Thoracic aorta (tissue), 2 donors: ENCODE data around the gene TSEN2. TPM values are rescaled to one million over a fixed set of nuclear protein-coding genes. Genes with fewer than 3 reads are reported as not detected.

ENCODE experiments used
- ATAC-seq: fragments of 150-250 bp; one replicate; pipeline ENCODE4 v1.8.0; 2017; ENCODE audit warnings: low read depth; ENCODE audit not compliant: insufficient number of reproducible peaks, low FRiP score
- DNase-seq: peaks from one replicate; pipeline ENCODE4 v3.0.0-alpha.2; 2020; ENCODE audit warnings: low spot score
- H3K27ac ChIP-seq, 2 donors: fragments of 200-600 bp; sonication (generic); 1 replicate in 1 of 2; 2 replicates in 1 of 2; pipeline ENCODE4 v1.5.1; 2016; ENCODE audit warnings: mild to moderate bottlenecking in 2 of 2, moderate library complexity in 2 of 2
- H3K27me3 ChIP-seq: fragments of 200-600 bp; sonication (generic); replicated peaks from 2 replicates; pipeline ENCODE4 v1.6.0; 2016; ENCODE audit warnings: mild to moderate bottlenecking; ENCODE audit not compliant: insufficient read depth
- H3K36me3 ChIP-seq: fragments of 200-600 bp; sonication (generic); one replicate; pipeline ENCODE4 v1.5.1; 2016
- H3K4me1 ChIP-seq, 2 donors: fragments of 200-600 bp; sonication (generic); 1 replicate in 1 of 2; 2 replicates in 1 of 2; pipeline versions ENCODE4 v1.5.1 to v1.6.0; 2016; ENCODE audit warnings: low read depth in 2 of 2, mild to moderate bottlenecking in 1 of 2; ENCODE audit not compliant: control insufficient read depth in 1 of 2
- H3K4me3 ChIP-seq: fragments of 200-600 bp; sonication (generic); 2 replicates; pipeline ENCODE4 v1.5.1; 2016; ENCODE audit warnings: mild to moderate bottlenecking
- H3K9me3 ChIP-seq: fragments of 200-600 bp; sonication (generic); 2 replicates; pipeline ENCODE4 v1.5.1; 2016
- CTCF ChIP-seq: fragments of 200-600 bp; sonication (generic); IDR thresholded peaks from one replicate; pipeline ENCODE4 v1.5.1; 2019; ENCODE audit warnings: antibody characterized with exemption
- total RNA-seq, 2 donors: library from RNA; depleted of rRNA; stranded (reverse); fragments of >200 nt; gene quantifications; one replicate each; pipeline versions ENCODE4 v1.1.0 to v1.2.3, GENCODE V29; 2016

Gene TSEN2
- 10 to 100 TPM; 17.8 to 31.5 TPM for total RNA-seq

- Histone ChIP-seq H3K4me1 (peaks cover 10 to 19% of the 10 kb centered on the region in 2 donors), H3K36me3 (no peaks in the 10 kb centered on the region), H3K4me3 (peak within 1 kb of the TSS; percentile 84), H3K27me3 (no peaks in the 10 kb centered on the region), H3K27ac (peak within 1 kb of the TSS; percentile 19 to 66), H3K9me3 (no peaks in the 10 kb centered on the region)
- no peak for TF ChIP-seq CTCF
- ATAC-seq (peak; percentile 88), DNase-seq (peak; percentile 64)
Observed at GRCh38 chr3:12484198-12484982, at the start of gene TSEN2. Gene TSEN2 (plus strand): TSS chr3:12484480. CDS start chr3:12489801, 5,321 bp downstream.

- H3K4me3 ChIP-seq = peak overlapping the region; percentile 35
- no peaks in the 10 kb centered on the region for H3K27me3 ChIP-seq
- DNase-seq (no peak), ATAC-seq (no peak)
- H3K4me1 ChIP-seq = peaks cover 0 to 25% of the 10 kb centered on the region in 2 donors
- TF ChIP-seq CTCF = no peak
- no peaks in the 10 kb centered on the region for H3K9me3 ChIP-seq
- H3K27ac ChIP-seq = no peak overlapping the region
- H3K36me3 ChIP-seq = no peaks in the 10 kb centered on the region
Observed at GRCh38 chr3:12436514-12437220, 47.6 kb upstream of the TSEN2 start.

GRCh38 chr3:12437221-12437605 lies 47.1 kb upstream of the TSEN2 start:
- ATAC-seq (no peak), DNase-seq (no peak)
- Histone ChIP-seq H3K27me3 (no peaks in the 10 kb centered on the region), H3K9me3 (no peaks in the 10 kb centered on the region), H3K27ac (no peak overlapping the region), H3K4me1 (peaks cover 0 to 25% of the 10 kb centered on the region in 2 donors), H3K4me3 (peak overlapping the region; percentile 35), H3K36me3 (no peaks in the 10 kb centered on the region)
- no peak for TF ChIP-seq CTCF

- ATAC-seq (no peak), DNase-seq (no peak)
- no peaks in the 10 kb centered on the region for H3K9me3 ChIP-seq
- H3K4me3 ChIP-seq = no peak overlapping the region
- no peak for TF ChIP-seq CTCF
- H3K36me3 ChIP-seq = no peaks in the 10 kb centered on the region
- H3K27ac ChIP-seq = no peak overlapping the region
- H3K27me3 ChIP-seq = no peaks in the 10 kb centered on the region
- peaks cover 0 to 25% of the 10 kb centered on the region in 2 donors for H3K4me1 ChIP-seq
Observed at GRCh38 chr3:12437861-12438260, 46.4 kb upstream of the TSEN2 start.

GRCh38 chr3:12438318-12438717 lies 46.0 kb upstream of the TSEN2 start:
- peaks cover 0 to 25% of the 10 kb centered on the region in 2 donors for H3K4me1 ChIP-seq
- ATAC-seq (no peak), DNase-seq (no peak)
- H3K36me3 ChIP-seq = no peaks in the 10 kb centered on the region
- no peaks in the 10 kb centered on the region for H3K27me3 ChIP-seq
- H3K4me3 ChIP-seq = no peak overlapping the region
- H3K27ac ChIP-seq = no peak overlapping the region
- H3K9me3 ChIP-seq = no peaks in the 10 kb centered on the region
- TF ChIP-seq CTCF = no peak
